ENCODE results near the gene SLC14A1. TPM values are rescaled to one million over a fixed set of nuclear protein-coding genes. Genes with fewer than 3 reads are reported as not detected.

SLC14A1 gene
- polyA plus RNA-seq, 1 donor (not counting 4 experiments of a cell fraction or from before 2014, with no cell fraction given), result not detected

- no peaks in the 10 kb centered on the region for H4K20me1 ChIP-seq (ENCODE audit: control insufficient read depth, extremely low read depth, insufficient read depth, low read length)
- TF ChIP-seq, protein P1, sequence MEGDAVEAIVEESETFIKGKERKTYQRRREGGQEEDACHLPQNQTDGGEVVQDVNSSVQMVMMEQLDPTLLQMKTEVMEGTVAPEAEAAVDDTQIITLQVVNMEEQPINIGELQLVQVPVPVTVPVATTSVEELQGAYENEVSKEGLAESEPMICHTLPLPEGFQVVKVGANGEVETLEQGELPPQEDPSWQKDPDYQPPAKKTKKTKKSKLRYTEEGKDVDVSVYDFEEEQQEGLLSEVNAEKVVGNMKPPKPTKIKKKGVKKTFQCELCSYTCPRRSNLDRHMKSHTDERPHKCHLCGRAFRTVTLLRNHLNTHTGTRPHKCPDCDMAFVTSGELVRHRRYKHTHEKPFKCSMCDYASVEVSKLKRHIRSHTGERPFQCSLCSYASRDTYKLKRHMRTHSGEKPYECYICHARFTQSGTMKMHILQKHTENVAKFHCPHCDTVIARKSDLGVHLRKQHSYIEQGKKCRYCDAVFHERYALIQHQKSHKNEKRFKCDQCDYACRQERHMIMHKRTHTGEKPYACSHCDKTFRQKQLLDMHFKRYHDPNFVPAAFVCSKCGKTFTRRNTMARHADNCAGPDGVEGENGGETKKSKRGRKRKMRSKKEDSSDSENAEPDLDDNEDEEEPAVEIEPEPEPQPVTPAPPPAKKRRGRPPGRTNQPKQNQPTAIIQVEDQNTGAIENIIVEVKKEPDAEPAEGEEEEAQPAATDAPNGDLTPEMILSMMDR (optimal IDR thresholded peaks at IDR 0.05 in 1 of 3, IDR thresholded peaks at IDR 0.05 in 1 of 3, conservative IDR thresholded peaks at IDR 0.05 in 1 of 3; ENCODE audit: extremely low read depth in 1 of 3, insufficient read depth in 2 of 3, low read length in 3 of 3), result no peak
- no peak for TF ChIP-seq EZH2 (IDR thresholded peaks at IDR 0.05; ENCODE audit: low read length)
- H3K9me3 ChIP-seq (ENCODE audit: control insufficient read depth, low read depth, low read length), result no peaks in the 10 kb centered on the region
- H2AFZ ChIP-seq (ENCODE audit: control insufficient read depth, low read length), result peak overlapping the region; percentile 20
- no peak overlapping the region for H3K9ac ChIP-seq (ENCODE audit: control insufficient read depth, extremely low read depth, insufficient read depth, low read length)
- dilution Hi-C loops (cut with MboI; ENCODE audit: extremely low pct_ligation_motif_present, low sequenced_read_pairs), result no loop called here
- H3K4me1 ChIP-seq (ENCODE audit: control insufficient read depth, extremely low read depth, insufficient read depth, low read length), result peaks cover 25% of the 10 kb centered on the region
- no peak overlapping the region for H3K4me3 ChIP-seq (ENCODE audit: control insufficient read depth in 2 of 3, extremely low read depth in 1 of 3, insufficient read depth in 2 of 3, low read depth in 1 of 3, low read length in 3 of 3)
- H3K79me2 ChIP-seq (ENCODE audit: control insufficient read depth, insufficient read depth, low read length), result no peaks in the 10 kb centered on the region
- H3K36me3 ChIP-seq (ENCODE audit: control insufficient read depth in 2 of 2, extremely low read depth in 1 of 2, insufficient read depth in 2 of 2, low read length in 2 of 2), result no peaks in the 10 kb centered on the region
- H3K27ac ChIP-seq (ENCODE audit: control insufficient read depth, insufficient read depth, low read length), result no peak overlapping the region
- H3K9me1 ChIP-seq (ENCODE audit: control insufficient read depth, extremely low read depth, insufficient read depth, low read length), result no peaks in the 10 kb centered on the region
- no peak for FAIRE-seq
- no peak overlapping the region for H3K4me2 ChIP-seq (ENCODE audit: control insufficient read depth, extremely low read depth, insufficient read depth, low read depth, low read length)
- H3K27me3 ChIP-seq (ENCODE audit: control insufficient read depth, extremely low read depth, insufficient read depth, low read length), result no peaks in the 10 kb centered on the region
- no peak for DNase-seq (ENCODE audit: low read depth, low spot score)
Measured at GRCh38 chr18:45788861-45789260, 64.9 kb downstream of the SLC14A1 start.

DNA sequence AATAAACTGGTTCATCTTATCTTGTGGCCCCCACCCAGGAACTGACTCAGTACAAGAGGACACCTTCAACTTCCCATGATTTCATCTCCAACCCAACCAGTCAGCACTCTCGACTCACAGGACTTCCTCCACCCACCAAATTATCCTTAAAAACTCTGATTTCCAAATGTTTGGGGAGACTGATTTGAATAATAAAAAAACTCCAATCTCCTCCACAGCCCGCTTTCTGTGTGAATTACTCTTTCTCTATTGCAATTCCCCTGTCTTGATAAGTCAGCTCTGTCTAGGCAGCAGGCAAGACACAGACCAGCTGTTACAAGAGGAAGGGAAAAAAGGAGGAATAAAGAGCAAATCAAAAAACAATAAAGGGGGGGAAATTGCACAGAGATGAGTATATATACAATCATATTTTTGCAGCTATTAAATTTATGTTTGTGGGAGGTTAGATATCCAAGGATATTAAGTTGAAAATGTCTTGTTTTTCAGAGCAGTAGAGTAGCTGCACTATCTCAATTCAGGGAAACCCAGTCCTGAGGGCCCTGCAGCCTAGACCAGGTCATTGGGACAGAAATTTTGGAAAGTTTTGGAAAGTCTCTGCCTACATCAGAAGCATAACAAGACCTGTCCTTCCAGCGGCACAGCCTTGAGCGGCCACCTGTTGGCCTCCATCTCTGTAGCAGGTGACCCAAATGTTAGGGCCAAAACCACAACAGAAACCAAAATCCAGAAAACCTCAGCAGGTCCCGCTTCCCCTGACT, 68.7 kb downstream of the SLC14A1 start:
- dilution Hi-C loops (cut with MboI; ENCODE audit: extremely low pct_ligation_motif_present, low sequenced_read_pairs), result no loop called here
- peak overlapping the region in 1 of 3 experiments; percentile 19 for H3K4me3 ChIP-seq (ENCODE audit: control insufficient read depth in 2 of 3, extremely low read depth in 1 of 3, insufficient read depth in 2 of 3, low read depth in 1 of 3, low read length in 3 of 3)
- FAIRE-seq, result no peak
- H3K36me3 ChIP-seq (ENCODE audit: control insufficient read depth in 2 of 2, extremely low read depth in 1 of 2, insufficient read depth in 2 of 2, low read length in 2 of 2), result no peaks in the 10 kb centered on the region
- H3K4me1 ChIP-seq (ENCODE audit: control insufficient read depth, extremely low read depth, insufficient read depth, low read length), result peaks cover 15% of the 10 kb centered on the region
- H3K27me3 ChIP-seq (ENCODE audit: control insufficient read depth, extremely low read depth, insufficient read depth, low read length), result no peaks in the 10 kb centered on the region
- H3K4me2 ChIP-seq (ENCODE audit: control insufficient read depth, extremely low read depth, insufficient read depth, low read depth, low read length), result peak overlapping the region; percentile 50
- no peaks in the 10 kb centered on the region for H3K79me2 ChIP-seq (ENCODE audit: control insufficient read depth, insufficient read depth, low read length)
- TF ChIP-seq EZH2 (IDR thresholded peaks at IDR 0.05; ENCODE audit: low read length), result no peak
- H3K9me1 ChIP-seq (ENCODE audit: control insufficient read depth, extremely low read depth, insufficient read depth, low read length), result no peaks in the 10 kb centered on the region
- DNase-seq (ENCODE audit: low read depth, low spot score), result no peak
- H3K27ac ChIP-seq (ENCODE audit: control insufficient read depth, insufficient read depth, low read length), result peak overlapping the region; percentile 86
- no peaks in the 10 kb centered on the region for H3K9me3 ChIP-seq (ENCODE audit: control insufficient read depth, low read depth, low read length)
- peak overlapping the region; percentile 34 for H3K9ac ChIP-seq (ENCODE audit: control insufficient read depth, extremely low read depth, insufficient read depth, low read length)
- H4K20me1 ChIP-seq (ENCODE audit: control insufficient read depth, extremely low read depth, insufficient read depth, low read length), result no peaks in the 10 kb centered on the region
- H2AFZ ChIP-seq (ENCODE audit: control insufficient read depth, low read length), result no peak overlapping the region
